Esophagus muscularis mucosa (tissue), 4 donors: ENCODE measurements around the gene BOLA2B. TPM values are rescaled to one million over a fixed set of nuclear protein-coding genes. Genes with fewer than 3 reads are reported as not detected.
"Not testable (repeated sequence)": the region's sequence is repeated elsewhere in the genome, so short reads cannot be mapped to it uniquely, and the experiment has no call there.

Experiments
- DNase-seq: peaks from one replicate; pipeline ENCODE4 v3.0.0-alpha.2; 2017; ENCODE audit errors: extremely low spot score
- H3K27ac ChIP-seq, 4 donors: fragments of 200-600 bp; sonication (generic); replicated peaks in 1 of 4; 1 replicate in 3 of 4; 2 replicates in 1 of 4; pipeline ENCODE4 v1.5.1; 2016 to 2019; ENCODE audit warnings: mild to moderate bottlenecking in 1 of 4
- H3K27me3 ChIP-seq, 4 donors: fragments of 200-600 bp; sonication (generic); one replicate each; pipeline versions ENCODE4 v1.5.1 to v1.6.0; 2016 to 2019
- H3K36me3 ChIP-seq, 4 donors: fragments of 200-600 bp; sonication (generic); one replicate each; pipeline ENCODE4 v1.5.1; 2016 to 2019
- H3K4me1 ChIP-seq, 4 donors: fragments of 200-600 bp; sonication (generic); one replicate each; pipeline ENCODE4 v1.5.1; 2016 to 2019
- H3K4me3 ChIP-seq, 4 donors: fragments of 200-600 bp; sonication (generic); 1 replicate in 2 of 4; 2 replicates in 2 of 4; pipeline ENCODE4 v1.5.1; 2016 to 2019; ENCODE audit warnings: mild to moderate bottlenecking in 4 of 4, moderate library complexity in 1 of 4
- H3K9me3 ChIP-seq, 4 donors: fragments of 200-600 bp; sonication (generic); 1 replicate in 3 of 4; 2 replicates in 1 of 4; pipeline ENCODE4 v1.5.1; 2016 to 2019
- WGBS: methylation state at CpG from one replicate; pipeline ENCODE4 v1.1.5; 2018; 5-methylcytosine and 5-hydroxymethylcytosine counted together
- intact Hi-C: fragments of 100-400 bp; cut with DNase I; formaldehyde crosslinking; loops from one replicate; pipeline ENCODE4 v1.15.1; 2023
- total RNA-seq, 4 donors: library from RNA; depleted of rRNA; stranded (reverse); fragments of >200 nt; gene quantifications; one replicate each; pipeline versions ENCODE4 v1.1.0 to v1.2.1, GENCODE V29; 2016

The BOLA2B gene
- total RNA-seq = 100 to 1,000 TPM in 2 of 4 donors, 10 to 100 TPM in 2; 43.4 to 205 (median 116) TPM

DNA sequence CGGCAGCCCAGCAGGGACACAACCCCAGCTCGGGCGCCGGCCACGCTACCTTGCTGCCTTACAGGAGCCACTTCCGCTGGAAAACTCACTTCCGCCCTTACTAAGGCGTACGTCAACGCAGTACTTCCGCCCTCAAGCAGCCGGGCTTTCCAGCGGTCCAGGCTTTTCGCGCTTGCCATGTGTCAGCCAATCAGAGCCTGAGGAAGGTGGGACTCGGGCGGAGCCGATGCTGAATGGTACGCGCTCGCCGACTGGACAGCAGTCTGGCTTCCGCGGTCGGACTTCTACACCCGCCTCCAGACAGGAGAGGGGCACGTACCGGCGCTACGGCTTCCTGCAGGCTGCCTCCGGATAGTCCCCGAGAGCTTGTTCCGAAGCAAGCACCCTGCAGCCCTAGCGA, at the start of gene BOLA2B, which contains the start of gene SLX1A:
Gene BOLA2B (minus strand): TSS at position 52 of the 400 bp plus-strand sequence. CDS start 71 bp downstream, outside the sequence.
Gene SLX1A (plus strand): TSS at position 261 of the 400 bp plus-strand sequence. CDS start 210 bp downstream, outside the sequence.
- H3K36me3 ChIP-seq, intact Hi-C loops, H3K4me1 ChIP-seq, DNase-seq, H3K9me3 ChIP-seq, H3K27me3 ChIP-seq: not testable (repeated sequence)
- peak within 1 kb of the TSS in 2 of 4 donors; percentile 50 to 65 for H3K27ac ChIP-seq
- no CpG with 5 or more reads among the region's 34 CpGs for WGBS
- H3K4me3 ChIP-seq = peak within 1 kb of the TSS; percentile 46 to 53 (median 50)

GRCh38 chr16:30217082-30217481, 23.6 kb upstream of the BOLA2B start:
- H3K4me3 ChIP-seq, H3K9me3 ChIP-seq, H3K4me1 ChIP-seq, intact Hi-C loops, H3K27me3 ChIP-seq, H3K27ac ChIP-seq, DNase-seq, H3K36me3 ChIP-seq: not testable (repeated sequence)
- no CpG with 5 or more reads among the region's 5 CpGs for WGBS

DNA sequence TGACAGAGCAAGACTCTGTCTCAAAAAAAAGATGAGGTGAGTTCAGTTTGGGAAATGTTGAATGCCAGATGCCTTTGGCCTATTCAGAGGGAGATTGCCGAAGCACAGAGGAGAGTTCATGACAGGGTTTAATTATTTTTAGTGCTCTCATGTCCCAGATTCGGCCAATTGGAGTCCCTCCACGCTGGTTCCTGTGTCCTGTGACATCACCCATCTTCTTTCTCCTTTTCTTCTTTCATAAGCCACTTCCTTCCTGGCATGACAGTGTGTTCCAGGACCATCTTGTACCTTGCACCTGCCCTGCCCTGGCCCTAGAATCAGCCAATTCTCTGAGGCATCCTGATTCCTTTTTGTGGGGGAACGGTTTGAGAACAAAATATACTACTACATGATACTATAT, 17.9 kb upstream of the BOLA2B start:
- H3K9me3 ChIP-seq, H3K4me3 ChIP-seq, H3K27ac ChIP-seq, H3K36me3 ChIP-seq, intact Hi-C loops, H3K27me3 ChIP-seq, DNase-seq, H3K4me1 ChIP-seq: not testable (repeated sequence)
- WGBS = no CpG with 5 or more reads among the region's 4 CpGs

DNA sequence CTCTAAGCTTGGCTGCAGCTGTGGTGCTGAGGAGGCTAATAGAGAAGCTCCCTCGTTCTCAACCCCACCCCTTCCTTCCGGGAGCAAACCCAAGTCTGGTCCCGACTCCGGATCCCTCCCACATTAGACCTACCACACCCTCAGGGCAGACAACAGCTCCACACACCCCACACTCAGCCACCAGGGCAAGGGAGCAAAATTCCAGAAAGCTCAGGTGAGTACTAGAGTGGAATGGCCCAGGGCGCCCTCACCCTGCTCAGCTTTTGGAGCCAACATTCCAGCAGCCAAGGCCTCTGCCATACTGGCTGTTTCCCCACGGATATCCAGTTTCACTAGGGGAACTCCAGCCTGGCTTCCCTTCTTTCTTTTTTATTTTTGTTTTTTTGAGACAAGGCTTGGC, 15.6 kb upstream of the BOLA2B start:
- intact Hi-C loops, H3K9me3 ChIP-seq, DNase-seq, H3K27ac ChIP-seq, H3K4me3 ChIP-seq, H3K27me3 ChIP-seq, H3K36me3 ChIP-seq, H3K4me1 ChIP-seq: not testable (repeated sequence)
- 27% methylated on average over 4 of the region's 6 CpGs for WGBS

DNA sequence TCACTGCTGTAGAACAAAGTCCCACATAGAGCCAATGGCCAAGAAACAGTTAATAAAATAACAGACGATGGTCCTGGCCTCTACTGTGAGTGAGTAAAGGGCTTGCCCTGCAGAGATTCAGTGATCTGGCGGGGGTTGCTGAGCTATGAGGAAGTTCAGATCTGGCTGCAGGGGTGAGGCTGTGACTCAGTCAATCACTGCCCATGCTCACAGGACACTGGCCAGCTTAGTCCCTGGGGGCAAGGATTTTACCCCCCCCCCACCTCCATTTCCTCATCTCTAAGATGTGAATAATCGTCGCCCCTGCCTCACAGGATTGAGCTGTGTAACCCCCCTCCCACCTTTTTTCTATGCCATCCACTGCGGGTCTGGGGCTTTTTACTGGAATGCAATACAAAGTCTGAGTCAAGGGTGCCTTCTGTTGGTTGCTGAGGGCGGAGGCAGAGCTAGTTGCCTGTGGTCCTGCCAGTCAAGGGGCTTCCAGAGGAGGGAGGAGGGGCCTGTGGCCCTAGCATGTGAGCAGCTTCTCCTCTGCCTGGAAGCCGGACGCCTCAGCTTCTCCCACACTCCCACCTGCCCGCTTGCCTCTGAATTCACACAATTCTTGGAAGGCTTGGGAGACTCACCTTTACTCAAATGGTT, 13.7 kb upstream of the BOLA2B start:
- H3K9me3 ChIP-seq, H3K4me3 ChIP-seq, intact Hi-C loops, H3K27me3 ChIP-seq, DNase-seq, H3K4me1 ChIP-seq, H3K36me3 ChIP-seq, H3K27ac ChIP-seq: not testable (repeated sequence)
- no CpG with 5 or more reads among the region's 9 CpGs for WGBS

GRCh38 chr16:30206252-30206651, 12.8 kb upstream of the BOLA2B start:
- H3K36me3 ChIP-seq, H3K27me3 ChIP-seq, H3K4me1 ChIP-seq, intact Hi-C loops, H3K9me3 ChIP-seq, H3K27ac ChIP-seq, DNase-seq: not testable (repeated sequence)
- H3K4me3 ChIP-seq = peak overlapping the region; percentile 50 to 63 (median 54)
- WGBS = no CpG with 5 or more reads among the region's 33 CpGs

GRCh38 chr16:30205541-30206236, 12.2 kb upstream of the BOLA2B start:
- DNase-seq, H3K27ac ChIP-seq, H3K9me3 ChIP-seq, H3K36me3 ChIP-seq, H3K27me3 ChIP-seq, intact Hi-C loops, H3K4me1 ChIP-seq: not testable (repeated sequence)
- peak overlapping the region; percentile 50 to 63 (median 54) for H3K4me3 ChIP-seq
- WGBS = 0% methylated on average over 11 of the region's 52 CpGs

- intact Hi-C loops, H3K27me3 ChIP-seq, H3K9me3 ChIP-seq, H3K4me1 ChIP-seq, H3K27ac ChIP-seq, DNase-seq, H3K4me3 ChIP-seq, H3K36me3 ChIP-seq: not testable (repeated sequence)
- WGBS = no CpG with 5 or more reads among the region's 15 CpGs
These were observed 6.3 kb upstream of the BOLA2B start for GRCh38 chr16:30199608-30200343.

DNA sequence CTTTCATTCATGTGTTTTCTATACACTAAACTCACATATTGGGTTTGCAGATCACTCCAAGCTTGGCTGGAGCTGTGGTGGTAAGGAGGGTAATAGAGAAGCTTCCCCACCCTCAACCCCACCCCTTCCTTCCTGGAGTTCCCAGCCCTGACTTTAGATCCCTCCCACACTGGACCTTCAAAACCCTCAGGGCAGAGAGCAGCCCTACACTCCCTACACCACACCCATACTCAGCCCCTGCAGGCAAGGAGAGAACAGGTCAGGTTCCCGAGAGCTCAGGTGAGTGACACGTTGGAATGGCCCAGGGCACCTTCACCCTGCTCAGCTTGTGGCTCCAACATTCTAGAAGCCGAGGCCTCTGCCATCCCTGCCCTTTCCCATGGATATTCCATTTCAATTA, 5.6 kb upstream of the BOLA2B start, which contains the start of gene SULT1A3:
Gene SULT1A3 (plus strand): TSS at position 207 of the 400 bp plus-strand sequence. CDS start 1,474 bp downstream, outside the sequence.
- intact Hi-C loops, H3K27me3 ChIP-seq, H3K36me3 ChIP-seq, H3K4me3 ChIP-seq, H3K4me1 ChIP-seq, H3K9me3 ChIP-seq, DNase-seq, H3K27ac ChIP-seq: not testable (repeated sequence)
- WGBS = no CpG with 5 or more reads among the region's 3 CpGs

DNA sequence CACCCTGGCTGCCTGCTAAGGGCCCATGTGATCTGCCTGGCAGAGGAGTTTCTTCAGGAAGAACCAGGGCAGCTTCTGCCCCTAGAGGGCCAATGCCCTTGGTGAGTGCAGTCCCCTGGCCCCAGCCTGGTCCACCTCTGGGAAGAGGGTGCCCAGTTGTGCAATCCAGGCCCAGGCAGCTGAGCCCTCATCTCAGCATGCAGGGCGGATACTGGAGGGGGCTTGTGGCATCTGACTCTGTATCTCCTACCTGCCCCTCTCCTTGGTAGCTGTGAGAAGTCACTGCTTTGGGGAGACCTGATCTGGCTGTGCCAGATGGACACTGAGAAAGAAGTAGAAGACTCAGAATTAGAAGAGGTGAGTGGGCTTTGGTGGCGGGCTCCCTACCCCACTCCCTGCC, 3.5 kb upstream of the BOLA2B start:
- H3K4me1 ChIP-seq, H3K4me3 ChIP-seq, H3K27ac ChIP-seq, H3K27me3 ChIP-seq, H3K9me3 ChIP-seq, H3K36me3 ChIP-seq, DNase-seq, intact Hi-C loops: not testable (repeated sequence)
- 100% methylated on average over 1 of the region's 2 CpGs for WGBS

- H3K4me1 ChIP-seq, H3K9me3 ChIP-seq, H3K27me3 ChIP-seq, H3K36me3 ChIP-seq, DNase-seq, intact Hi-C loops: not testable (repeated sequence)
- WGBS = 15% methylated on average over 22 of the region's 60 CpGs
- Histone ChIP-seq H3K27ac (peak overlapping the region in 2 of 4 donors; percentile 50 to 65), H3K4me3 (peak overlapping the region; percentile 46 to 53 (median 50))
These were observed 883 bp upstream of the BOLA2B start for GRCh38 chr16:30194172-30194925.

DNA sequence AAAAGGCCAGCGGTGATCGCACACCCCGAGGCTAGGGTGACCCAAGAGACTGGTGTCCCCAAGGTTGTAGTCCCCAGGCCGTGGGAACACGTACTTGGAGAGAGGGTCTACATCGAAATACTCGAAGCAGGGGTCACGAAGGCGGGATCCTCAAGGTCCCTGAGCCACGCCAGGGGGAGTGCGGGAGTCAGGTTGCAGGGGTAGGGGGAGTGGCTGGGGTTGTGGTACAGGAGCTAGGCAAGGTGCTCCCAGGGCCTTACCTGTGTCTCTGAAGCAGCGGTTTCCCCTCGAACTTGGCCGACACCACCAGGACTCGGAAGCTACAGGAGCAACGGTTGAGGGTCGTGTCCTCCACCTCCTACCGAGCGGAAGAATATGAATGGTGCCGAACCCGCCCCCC, 368 bp downstream of the BOLA2B start:
- H3K36me3 ChIP-seq, H3K4me1 ChIP-seq, H3K27me3 ChIP-seq, H3K4me3 ChIP-seq, intact Hi-C loops, DNase-seq, H3K9me3 ChIP-seq, H3K27ac ChIP-seq: not testable (repeated sequence)
- no CpG with 5 or more reads among the region's 21 CpGs for WGBS
